Upper lobe of left lung (tissue), 4 donors: Measurements from ENCODE around the gene ADAM30.

ENCODE experiments used
- EP300 ChIP-seq, 4 donors: sonication (generic); formaldehyde crosslinking; IDR thresholded peaks; one replicate each; pipeline ENCODE4 v1.5.1; 2017; ENCODE audit warnings: antibody characterized with exemption in 4 of 4, control low read depth in 2 of 4
- POLR2A ChIP-seq, 4 donors: fragments of 450-650 bp; IDR thresholded peaks; one replicate each; pipeline ENCODE4 v1.5.1; 2016 to 2017; ENCODE audit warnings: antibody characterized with exemption in 4 of 4, mild to moderate bottlenecking in 2 of 4
- POLR2AphosphoS5 ChIP-seq, 2 donors: sonication (generic); formaldehyde crosslinking; IDR thresholded peaks; one replicate each; pipeline ENCODE4 v1.5.1; 2017; ENCODE audit warnings: antibody characterized with exemption in 2 of 2
- TF ChIP-seq, protein P1 (sequence below), 6 experiments: fragments of 450-650 bp in 4 of 6; fragments of 200-600 bp in 2 of 6; sonication (generic) in 2 of 6; IDR thresholded peaks; one replicate each; pipeline ENCODE4 v1.5.1; 2016 to 2019; ENCODE audit warnings: antibody characterized with exemption in 6 of 6

DNA sequence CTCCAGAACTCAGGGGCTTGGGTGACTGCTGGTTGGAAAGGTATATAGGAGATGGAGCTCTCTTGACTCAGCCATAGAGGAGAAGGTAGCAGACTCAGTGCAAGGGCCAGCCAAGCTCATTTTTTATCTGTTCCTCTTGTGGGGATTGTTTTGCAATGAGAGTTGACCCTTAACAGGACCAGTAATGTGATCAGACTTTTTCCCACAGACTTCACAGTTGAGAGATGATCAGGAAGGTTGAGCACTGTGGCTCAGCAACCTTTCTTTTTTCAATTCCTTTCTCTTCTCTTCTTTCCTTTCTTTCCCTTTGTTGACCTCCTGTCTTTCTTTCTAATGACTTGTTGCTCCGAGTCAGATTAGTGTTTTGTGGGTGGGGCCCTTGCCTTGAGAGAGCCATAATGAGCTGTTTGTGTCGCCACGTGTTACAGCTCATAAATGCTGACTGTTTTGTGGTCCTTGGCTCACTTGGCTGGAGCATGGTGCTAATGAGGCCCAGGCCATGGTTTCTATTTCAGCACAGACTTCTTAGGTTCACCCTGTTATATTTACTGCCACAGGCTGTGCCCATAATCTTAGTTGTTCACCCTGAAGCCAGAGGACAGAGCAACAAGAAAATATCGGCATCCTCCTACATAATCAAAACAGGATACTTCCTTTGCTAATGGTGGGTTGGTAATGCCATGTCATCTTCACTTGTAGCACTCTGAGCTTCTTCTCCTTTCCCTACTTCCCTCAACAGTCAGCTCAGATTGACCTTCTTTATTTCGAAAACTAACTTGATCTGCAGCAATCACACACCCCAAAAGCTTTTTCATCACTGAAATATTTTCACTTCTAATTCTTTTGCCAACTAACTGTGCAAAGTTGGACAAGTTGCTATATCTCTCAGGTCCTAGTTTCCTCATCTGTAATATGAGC, 13.9 kb downstream of the ADAM30 start:
- TF ChIP-seq EP300 (IDR thresholded peaks at IDR 0.05) = no peak
- TF ChIP-seq POLR2AphosphoS5 (IDR thresholded peaks at IDR 0.05) = no peak
- TF ChIP-seq, protein P1, sequence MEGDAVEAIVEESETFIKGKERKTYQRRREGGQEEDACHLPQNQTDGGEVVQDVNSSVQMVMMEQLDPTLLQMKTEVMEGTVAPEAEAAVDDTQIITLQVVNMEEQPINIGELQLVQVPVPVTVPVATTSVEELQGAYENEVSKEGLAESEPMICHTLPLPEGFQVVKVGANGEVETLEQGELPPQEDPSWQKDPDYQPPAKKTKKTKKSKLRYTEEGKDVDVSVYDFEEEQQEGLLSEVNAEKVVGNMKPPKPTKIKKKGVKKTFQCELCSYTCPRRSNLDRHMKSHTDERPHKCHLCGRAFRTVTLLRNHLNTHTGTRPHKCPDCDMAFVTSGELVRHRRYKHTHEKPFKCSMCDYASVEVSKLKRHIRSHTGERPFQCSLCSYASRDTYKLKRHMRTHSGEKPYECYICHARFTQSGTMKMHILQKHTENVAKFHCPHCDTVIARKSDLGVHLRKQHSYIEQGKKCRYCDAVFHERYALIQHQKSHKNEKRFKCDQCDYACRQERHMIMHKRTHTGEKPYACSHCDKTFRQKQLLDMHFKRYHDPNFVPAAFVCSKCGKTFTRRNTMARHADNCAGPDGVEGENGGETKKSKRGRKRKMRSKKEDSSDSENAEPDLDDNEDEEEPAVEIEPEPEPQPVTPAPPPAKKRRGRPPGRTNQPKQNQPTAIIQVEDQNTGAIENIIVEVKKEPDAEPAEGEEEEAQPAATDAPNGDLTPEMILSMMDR (IDR thresholded peaks at IDR 0.05) = no peak
- no peak for TF ChIP-seq POLR2A (IDR thresholded peaks at IDR 0.05)
